Activated naive CD8-positive, alpha-beta T cell (primary cell): ENCODE measurements around the gene VDAC1.
"Not testable (repeated sequence)": the region's sequence is repeated elsewhere in the genome, so short reads cannot be mapped to it uniquely, and the experiment has no call there.

Source experiments
- H3K27ac Mint-ChIP-seq: one replicate; pipeline ENCODE4 v1.8.0; 2021; ENCODE audit warnings: mixed read lengths
- H3K27me3 Mint-ChIP-seq: one replicate; pipeline ENCODE4 v1.8.0; 2021; ENCODE audit warnings: mixed read lengths
- H3K36me3 Mint-ChIP-seq: one replicate; pipeline ENCODE4 v1.8.0; 2021; ENCODE audit warnings: mixed read lengths
- H3K4me1 Mint-ChIP-seq: one replicate; pipeline ENCODE4 v1.8.0; 2021; ENCODE audit warnings: low read depth, mixed read lengths
- H3K4me3 Mint-ChIP-seq: one replicate; pipeline ENCODE4 v1.8.0; 2021; ENCODE audit warnings: mild to moderate bottlenecking, mixed read lengths
- H3K9me3 Mint-ChIP-seq: one replicate; pipeline ENCODE4 v1.8.0; 2021; ENCODE audit warnings: low read depth, mixed read lengths

The VDAC1 gene

GRCh38 chr5:134030303-134030964 lies 25.7 kb upstream of the VDAC1 start:
- not testable (repeated sequence) for H3K27ac Mint-ChIP-seq, H3K36me3 Mint-ChIP-seq, H3K9me3 Mint-ChIP-seq, H3K4me1 Mint-ChIP-seq, H3K27me3 Mint-ChIP-seq, H3K4me3 Mint-ChIP-seq

GRCh38 chr5:134029156-134029555 lies 24.4 kb upstream of the VDAC1 start:
- H3K4me1 Mint-ChIP-seq, result peaks cover 1% of the 10 kb centered on the region
- no peak overlapping the region for H3K4me3 Mint-ChIP-seq
- no peak overlapping the region for H3K27ac Mint-ChIP-seq
- no peaks in the 10 kb centered on the region for H3K27me3 Mint-ChIP-seq
- H3K36me3 Mint-ChIP-seq, result peaks cover 3% of the 10 kb centered on the region
- H3K9me3 Mint-ChIP-seq, result no peaks in the 10 kb centered on the region

DNA sequence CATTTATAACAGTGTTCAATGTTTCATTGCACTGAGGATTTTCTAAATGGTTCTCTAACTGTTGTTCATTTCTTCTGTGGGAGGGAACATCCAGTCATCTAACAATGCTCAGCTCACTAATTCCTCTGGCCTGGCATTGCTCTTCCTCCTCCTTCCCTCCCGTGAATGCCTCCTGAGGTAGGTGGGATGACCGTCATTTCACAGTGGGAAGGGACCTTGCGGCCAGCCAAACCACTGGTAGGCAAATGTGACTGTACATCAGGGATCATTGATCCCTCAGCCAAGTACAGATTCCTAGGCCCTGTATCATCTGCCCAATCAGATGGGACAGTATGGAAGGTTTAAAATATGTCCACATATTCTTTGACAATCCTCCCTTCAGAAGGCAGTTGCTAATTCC lies 23.7 kb upstream of the VDAC1 start:
- Mint-ChIP-seq H3K9me3 (no peaks in the 10 kb centered on the region), H3K36me3 (peaks cover 3% of the 10 kb centered on the region), H3K27me3 (no peaks in the 10 kb centered on the region), H3K4me3 (no peak overlapping the region), H3K4me1 (peaks cover 1% of the 10 kb centered on the region), H3K27ac (no peak overlapping the region)

DNA sequence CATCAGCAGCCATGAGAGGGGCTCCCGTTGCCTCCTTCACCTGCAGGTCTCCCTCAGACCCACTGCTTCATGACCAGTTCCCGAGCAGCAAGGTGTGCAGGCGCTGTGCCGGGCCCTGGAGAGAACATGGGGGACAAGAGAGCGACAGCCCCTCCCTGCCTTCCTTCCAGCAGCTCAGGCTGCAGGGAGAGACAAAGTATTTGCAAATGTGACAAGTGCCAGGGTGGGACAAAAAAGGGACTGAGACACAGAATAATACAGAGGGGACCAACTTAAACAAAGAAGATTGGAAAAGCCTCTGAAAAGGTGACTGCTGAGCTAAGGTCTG lies 22.5 kb upstream of the VDAC1 start:
- H3K9me3 Mint-ChIP-seq, result no peaks in the 10 kb centered on the region
- H3K27ac Mint-ChIP-seq, result no peak overlapping the region
- H3K36me3 Mint-ChIP-seq, result peaks cover 3% of the 10 kb centered on the region
- H3K4me1 Mint-ChIP-seq, result peaks cover 1% of the 10 kb centered on the region
- H3K27me3 Mint-ChIP-seq, result no peaks in the 10 kb centered on the region
- H3K4me3 Mint-ChIP-seq, result no peak overlapping the region

GRCh38 chr5:134026521-134027287 lies 21.9 kb upstream of the VDAC1 start:
- Mint-ChIP-seq H3K4me1 (peaks cover 1% of the 10 kb centered on the region), H3K27me3 (no peaks in the 10 kb centered on the region), H3K9me3 (no peaks in the 10 kb centered on the region), H3K27ac (no peak overlapping the region), H3K36me3 (peaks cover 3% of the 10 kb centered on the region), H3K4me3 (no peak overlapping the region)

- H3K4me1 Mint-ChIP-seq, result peaks cover 1% of the 10 kb centered on the region
- H3K36me3 Mint-ChIP-seq, result peaks cover 3% of the 10 kb centered on the region
- no peaks in the 10 kb centered on the region for H3K9me3 Mint-ChIP-seq
- no peak overlapping the region for H3K27ac Mint-ChIP-seq
- no peak overlapping the region for H3K4me3 Mint-ChIP-seq
- H3K27me3 Mint-ChIP-seq, result no peaks in the 10 kb centered on the region
These were observed 21.0 kb upstream of the VDAC1 start for GRCh38 chr5:134025786-134026185.

DNA sequence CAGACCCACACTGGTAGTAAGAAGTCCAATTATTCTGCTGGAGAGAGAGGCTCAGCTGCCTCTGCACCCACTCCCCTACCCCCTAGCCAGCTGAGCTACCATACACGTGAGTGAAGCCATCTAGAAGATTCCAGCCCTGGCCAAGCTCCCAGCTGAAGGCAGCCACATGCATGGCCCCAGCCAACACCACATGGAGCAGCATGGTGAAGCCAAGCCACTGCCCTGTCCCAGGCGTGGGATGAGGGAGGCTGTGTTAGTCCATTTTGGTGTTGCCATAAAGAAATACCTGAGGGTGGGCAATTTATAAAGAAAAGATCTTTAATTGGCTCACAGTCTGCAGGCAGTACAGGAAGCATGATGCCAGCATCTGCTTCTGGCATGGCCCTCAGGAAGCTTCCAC lies 20.0 kb upstream of the VDAC1 start:
- Mint-ChIP-seq H3K4me3 (no peak overlapping the region), H3K4me1 (peaks cover 1% of the 10 kb centered on the region), H3K27me3 (no peaks in the 10 kb centered on the region), H3K9me3 (no peaks in the 10 kb centered on the region), H3K27ac (no peak overlapping the region), H3K36me3 (peaks cover 3% of the 10 kb centered on the region)

DNA sequence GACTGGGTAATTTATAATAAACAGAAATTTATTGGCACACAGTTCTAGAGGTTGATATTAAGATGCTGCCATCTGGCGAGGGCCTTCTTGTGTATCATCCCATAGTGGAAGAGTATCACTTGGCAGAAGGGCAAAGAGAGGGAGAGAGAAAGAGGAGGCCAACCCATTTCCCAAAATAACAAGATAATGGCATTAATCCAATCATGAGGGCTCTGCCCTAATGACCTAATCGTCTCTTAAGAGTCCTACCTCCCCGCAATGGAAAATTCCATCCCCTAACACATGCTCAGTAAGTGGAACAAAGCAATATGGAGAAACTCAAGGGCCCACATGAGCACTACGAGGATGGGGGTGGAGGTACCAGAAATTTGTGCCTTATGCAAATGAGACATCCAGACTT lies 17.6 kb upstream of the VDAC1 start:
- Mint-ChIP-seq H3K36me3 (no peaks in the 10 kb centered on the region), H3K9me3 (no peaks in the 10 kb centered on the region), H3K4me1 (peaks cover 1% of the 10 kb centered on the region), H3K4me3 (no peak overlapping the region), H3K27me3 (no peaks in the 10 kb centered on the region), H3K27ac (no peak overlapping the region)

GRCh38 chr5:134020188-134020587 lies 15.4 kb upstream of the VDAC1 start:
- no peaks in the 10 kb centered on the region for H3K36me3 Mint-ChIP-seq
- no peak overlapping the region for H3K4me3 Mint-ChIP-seq
- H3K4me1 Mint-ChIP-seq, result peaks cover under 1% of the 10 kb centered on the region
- no peaks in the 10 kb centered on the region for H3K9me3 Mint-ChIP-seq
- H3K27ac Mint-ChIP-seq, result no peak overlapping the region
- H3K27me3 Mint-ChIP-seq, result no peaks in the 10 kb centered on the region

- Mint-ChIP-seq H3K36me3 (no peaks in the 10 kb centered on the region), H3K4me1 (no peaks in the 10 kb centered on the region), H3K4me3 (no peak overlapping the region), H3K27ac (no peak overlapping the region), H3K27me3 (no peaks in the 10 kb centered on the region), H3K9me3 (no peaks in the 10 kb centered on the region)
These were observed 14.9 kb upstream of the VDAC1 start for GRCh38 chr5:134019636-134020035.

DNA sequence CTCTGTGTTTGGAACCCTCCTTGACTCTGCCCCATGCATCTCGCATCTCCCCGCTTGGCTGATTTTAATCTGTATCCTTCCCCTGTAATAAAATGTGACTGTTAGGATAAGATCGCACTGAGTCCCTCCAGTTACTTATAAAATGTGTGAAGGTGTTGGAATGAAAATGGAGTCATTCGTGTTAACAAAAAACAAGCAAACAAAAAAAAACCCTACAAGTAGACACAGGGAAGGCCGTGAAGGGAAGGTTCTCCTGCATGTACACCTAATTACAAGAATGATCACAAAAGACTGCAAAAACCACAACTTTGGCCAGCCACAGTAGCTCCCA lies 14.2 kb upstream of the VDAC1 start:
- H3K4me1 Mint-ChIP-seq, result no peaks in the 10 kb centered on the region
- no peaks in the 10 kb centered on the region for H3K9me3 Mint-ChIP-seq
- H3K4me3 Mint-ChIP-seq, result no peak overlapping the region
- H3K27ac Mint-ChIP-seq, result no peak overlapping the region
- no peaks in the 10 kb centered on the region for H3K36me3 Mint-ChIP-seq
- H3K27me3 Mint-ChIP-seq, result no peaks in the 10 kb centered on the region

DNA sequence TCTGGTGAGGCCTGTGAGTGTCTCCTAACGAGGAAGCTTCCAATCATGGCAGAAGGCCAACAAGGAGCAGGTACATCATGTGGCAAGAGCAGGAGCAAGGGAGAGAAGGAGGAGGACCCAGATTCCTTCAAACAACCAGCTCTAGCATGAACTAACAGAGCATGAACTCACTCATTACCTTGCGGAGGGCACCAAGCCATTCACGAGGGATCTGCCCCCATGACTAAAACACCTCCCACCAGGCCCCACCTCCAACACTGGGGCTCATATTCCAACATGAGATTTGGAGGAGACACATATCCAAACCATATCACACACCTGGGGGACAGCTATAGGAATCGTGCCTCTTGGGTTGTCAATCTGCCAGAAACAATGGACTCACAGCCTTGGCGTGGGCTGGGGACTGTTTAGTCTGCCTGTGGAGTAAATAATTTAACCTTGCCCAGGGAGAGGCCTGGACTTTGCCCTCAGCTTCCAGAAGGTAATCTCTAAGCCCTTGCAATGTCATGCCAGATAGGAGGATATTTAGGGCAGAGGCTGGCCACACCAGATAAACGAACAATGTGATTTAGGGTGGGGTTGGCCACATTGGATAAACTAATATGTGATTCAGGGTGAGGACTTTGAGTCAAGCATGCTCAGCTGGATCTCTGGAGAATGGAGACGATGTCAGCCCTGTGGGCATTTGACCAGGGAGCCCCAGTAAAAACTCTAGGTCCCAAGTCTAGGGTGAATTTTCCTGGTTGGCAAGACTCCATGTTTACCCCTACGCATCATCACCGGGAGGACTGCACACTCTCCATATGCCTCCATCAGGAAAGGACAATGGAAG lies 13.6 kb upstream of the VDAC1 start:
- no peaks in the 10 kb centered on the region for H3K36me3 Mint-ChIP-seq
- H3K4me1 Mint-ChIP-seq, result no peaks in the 10 kb centered on the region
- no peak overlapping the region for H3K27ac Mint-ChIP-seq
- no peaks in the 10 kb centered on the region for H3K27me3 Mint-ChIP-seq
- H3K4me3 Mint-ChIP-seq, result no peak overlapping the region
- no peaks in the 10 kb centered on the region for H3K9me3 Mint-ChIP-seq

DNA sequence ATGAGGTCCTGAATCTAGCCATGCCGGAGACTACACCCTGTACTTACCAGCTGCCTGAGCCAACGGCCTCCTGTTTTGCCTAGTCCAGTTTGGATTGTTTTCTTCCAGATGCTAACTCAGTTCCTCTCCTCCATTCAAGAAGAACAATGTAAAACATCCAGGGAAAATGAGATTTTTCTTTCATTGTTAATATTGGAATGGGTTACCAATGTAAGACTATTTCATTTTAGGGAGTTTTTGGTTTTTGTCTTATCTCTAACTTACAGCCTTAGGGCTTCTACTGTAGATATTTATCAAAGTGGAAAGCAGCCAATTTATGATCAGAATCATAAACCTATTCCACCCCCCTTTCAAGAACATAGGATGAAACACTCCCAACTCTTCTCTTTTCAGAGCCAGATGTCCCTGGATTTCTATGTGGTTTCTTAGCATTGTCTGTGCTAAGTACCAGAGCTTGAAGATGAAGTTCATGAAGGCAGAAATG lies 3.5 kb upstream of the VDAC1 start:
- Mint-ChIP-seq H3K4me1 (peaks cover 12% of the 10 kb centered on the region), H3K27me3 (no peaks in the 10 kb centered on the region), H3K36me3 (peaks cover 2% of the 10 kb centered on the region), H3K9me3 (no peaks in the 10 kb centered on the region), H3K4me3 (no peak overlapping the region), H3K27ac (no peak overlapping the region)

- no peak overlapping the region for H3K4me3 Mint-ChIP-seq
- no peaks in the 10 kb centered on the region for H3K9me3 Mint-ChIP-seq
- H3K27me3 Mint-ChIP-seq, result no peaks in the 10 kb centered on the region
- H3K27ac Mint-ChIP-seq, result no peak overlapping the region
- H3K4me1 Mint-ChIP-seq, result peaks cover 18% of the 10 kb centered on the region
- peaks cover 2% of the 10 kb centered on the region for H3K36me3 Mint-ChIP-seq
These were observed 2.9 kb upstream of the VDAC1 start for GRCh38 chr5:134007581-134008265.

DNA sequence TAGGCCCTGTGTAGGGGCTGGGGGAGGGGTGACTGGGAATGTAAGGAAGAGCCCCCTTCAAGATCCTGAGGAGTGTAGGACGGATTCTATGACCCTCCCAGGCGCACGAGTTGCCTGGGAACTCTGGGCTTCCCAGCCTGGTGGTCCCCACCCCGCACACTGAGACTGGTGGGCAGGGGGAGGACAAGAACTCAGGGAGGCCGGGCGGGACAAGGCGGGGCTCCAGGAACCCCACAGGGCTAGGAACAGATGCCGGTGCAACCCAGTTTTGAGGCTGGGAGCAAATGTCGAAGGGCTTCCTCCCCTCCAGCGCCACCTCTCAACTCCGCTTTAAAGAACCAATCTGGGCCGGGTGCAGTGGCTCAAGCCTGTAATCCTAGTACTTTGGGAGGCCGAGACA lies 1.3 kb upstream of the VDAC1 start:
- peaks cover 32% of the 10 kb centered on the region for H3K4me1 Mint-ChIP-seq
- peak overlapping the region; percentile 92 for H3K4me3 Mint-ChIP-seq
- H3K27ac Mint-ChIP-seq, result no peak overlapping the region
- H3K36me3 Mint-ChIP-seq, result peaks cover 2% of the 10 kb centered on the region
- no peaks in the 10 kb centered on the region for H3K9me3 Mint-ChIP-seq
- H3K27me3 Mint-ChIP-seq, result no peaks in the 10 kb centered on the region
